Left lung (tissue), 10 donors: Measurements from ENCODE around the gene ARHGEF33. TPM values are rescaled to one million over a fixed set of nuclear protein-coding genes. Genes with fewer than 3 reads are reported as not detected.

Source experiments
- ATAC-seq: fragments of 200-7000 bp; cut with Tn5 transposase; one replicate; pipeline ENCODE4 v1.9.1; 2020; ENCODE audit warnings: moderate library complexity
- DNase-seq, 4 donors: peaks; one replicate each; pipeline ENCODE4 v3.0.0-alpha.2; 2013 to 2020
- H3K27ac ChIP-seq, 2 donors: fragments of 200-600 bp; sonication (generic) in 1 of 2; one replicate each; pipeline versions ENCODE4 v1.5.0 to v1.8.0; 2020 to 2021
- H3K27me3 ChIP-seq, 2 donors: fragments of 200-600 bp; sonication (generic) in 1 of 2; one replicate each; pipeline versions ENCODE4 v1.5.0 to v1.8.0; 2020 to 2021
- H3K36me3 ChIP-seq, 2 donors: fragments of 200-600 bp; sonication (generic) in 1 of 2; one replicate each; pipeline versions ENCODE4 v1.5.0 to v1.8.0; 2020 to 2021
- H3K4me1 ChIP-seq, 2 donors: fragments of 200-600 bp; one replicate each; pipeline ENCODE4 v1.8.0; 2021
- H3K4me3 ChIP-seq, 2 donors: fragments of 200-600 bp; sonication (generic) in 1 of 2; one replicate each; pipeline versions ENCODE4 v1.5.0 to v1.8.0; 2020 to 2021; ENCODE audit warnings: mild to moderate bottlenecking in 1 of 2
- H3K9me3 ChIP-seq, 2 donors: fragments of 200-600 bp; sonication (generic) in 1 of 2; one replicate each; pipeline versions ENCODE4 v1.5.0 to v1.8.0; 2020 to 2021
- intact Hi-C, 2 donors: fragments of 100-400 bp; cut with DNase I; formaldehyde crosslinking; loops; one replicate each; pipeline versions ENCODE4 v1.11.2 to v1.14.2; 2022
- polyA plus RNA-seq, 6 donors: library from polyadenylated mRNA; unstranded; fragments of 120-200 nt; gene quantifications; one replicate each; pipeline ENCODE4 v1.2.1, GENCODE V29; 2013; ENCODE audit not compliant: insufficient read length in 6 of 6
- total RNA-seq, 2 donors: library from RNA; stranded (reverse); fragmentation: NEBNext Ultra II Directional; extraction: Animal tissue kit (Norgen Biotek cat#: 25700); gene quantifications; one replicate each; pipeline ENCODE4 v1.2.1, GENCODE V29; 2021
- TF ChIP-seq, protein P1 (sequence below), 2 donors: fragments of 200-600 bp; sonication (generic) in 1 of 2; IDR thresholded peaks; one replicate each; pipeline versions ENCODE4 v1.5.0 to v1.8.0; 2021; ENCODE audit warnings: antibody characterized with exemption in 2 of 2
- donor health status: DM: no; HTN: yes; CAD: no.
- donor health status: DM: no; HTN: no; CAD: no.

The ARHGEF33 gene
- total and polyA plus RNA-seq, 8 donors = 0.82 to 4.1 (median 3.0) TPM

DNA sequence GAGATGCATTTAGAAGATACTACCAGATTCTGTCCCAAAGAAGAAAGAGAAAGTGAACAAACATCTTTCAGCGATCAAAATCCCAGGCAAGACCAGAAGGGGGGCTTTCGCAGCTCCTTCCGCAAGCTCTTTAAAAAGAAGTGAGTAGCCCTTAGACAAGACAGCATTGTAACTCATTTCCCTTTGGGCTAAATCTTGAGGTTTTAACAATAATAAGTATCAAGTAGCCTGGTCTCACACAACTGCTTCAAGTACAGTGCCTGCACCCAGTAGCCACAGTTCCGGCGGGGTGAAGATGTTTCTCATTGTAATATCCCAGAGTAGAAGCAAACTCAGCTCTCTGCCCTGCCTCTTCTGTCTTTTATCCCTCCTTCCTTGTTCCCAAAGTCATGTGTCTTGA is 76.3 kb downstream of the ARHGEF33 start:
- ATAC-seq (no peak), DNase-seq (no peak)
- no peaks in the 10 kb centered on the region for H3K27me3 ChIP-seq
- intact Hi-C loops = no loop called here
- H3K4me3 ChIP-seq = no peak overlapping the region
- no peaks in the 10 kb centered on the region for H3K9me3 ChIP-seq
- H3K36me3 ChIP-seq = no peaks in the 10 kb centered on the region
- no peak overlapping the region for H3K27ac ChIP-seq
- peaks cover 0 to under 1% of the 10 kb centered on the region in 2 donors for H3K4me1 ChIP-seq
- TF ChIP-seq, protein P1, sequence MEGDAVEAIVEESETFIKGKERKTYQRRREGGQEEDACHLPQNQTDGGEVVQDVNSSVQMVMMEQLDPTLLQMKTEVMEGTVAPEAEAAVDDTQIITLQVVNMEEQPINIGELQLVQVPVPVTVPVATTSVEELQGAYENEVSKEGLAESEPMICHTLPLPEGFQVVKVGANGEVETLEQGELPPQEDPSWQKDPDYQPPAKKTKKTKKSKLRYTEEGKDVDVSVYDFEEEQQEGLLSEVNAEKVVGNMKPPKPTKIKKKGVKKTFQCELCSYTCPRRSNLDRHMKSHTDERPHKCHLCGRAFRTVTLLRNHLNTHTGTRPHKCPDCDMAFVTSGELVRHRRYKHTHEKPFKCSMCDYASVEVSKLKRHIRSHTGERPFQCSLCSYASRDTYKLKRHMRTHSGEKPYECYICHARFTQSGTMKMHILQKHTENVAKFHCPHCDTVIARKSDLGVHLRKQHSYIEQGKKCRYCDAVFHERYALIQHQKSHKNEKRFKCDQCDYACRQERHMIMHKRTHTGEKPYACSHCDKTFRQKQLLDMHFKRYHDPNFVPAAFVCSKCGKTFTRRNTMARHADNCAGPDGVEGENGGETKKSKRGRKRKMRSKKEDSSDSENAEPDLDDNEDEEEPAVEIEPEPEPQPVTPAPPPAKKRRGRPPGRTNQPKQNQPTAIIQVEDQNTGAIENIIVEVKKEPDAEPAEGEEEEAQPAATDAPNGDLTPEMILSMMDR (IDR thresholded peaks at IDR 0.05) = no peak

GRCh38 chr2:38966678-38967077 is 77.0 kb downstream of the ARHGEF33 start:
- intact Hi-C loops = no loop called here
- Histone ChIP-seq H3K4me3 (no peak overlapping the region), H3K9me3 (no peaks in the 10 kb centered on the region), H3K27ac (no peak overlapping the region), H3K4me1 (no peaks in the 10 kb centered on the region), H3K36me3 (no peaks in the 10 kb centered on the region), H3K27me3 (no peaks in the 10 kb centered on the region)
- ATAC-seq (no peak), DNase-seq (no peak)
- TF ChIP-seq, protein P1 (IDR thresholded peaks at IDR 0.05) = no peak

DNA sequence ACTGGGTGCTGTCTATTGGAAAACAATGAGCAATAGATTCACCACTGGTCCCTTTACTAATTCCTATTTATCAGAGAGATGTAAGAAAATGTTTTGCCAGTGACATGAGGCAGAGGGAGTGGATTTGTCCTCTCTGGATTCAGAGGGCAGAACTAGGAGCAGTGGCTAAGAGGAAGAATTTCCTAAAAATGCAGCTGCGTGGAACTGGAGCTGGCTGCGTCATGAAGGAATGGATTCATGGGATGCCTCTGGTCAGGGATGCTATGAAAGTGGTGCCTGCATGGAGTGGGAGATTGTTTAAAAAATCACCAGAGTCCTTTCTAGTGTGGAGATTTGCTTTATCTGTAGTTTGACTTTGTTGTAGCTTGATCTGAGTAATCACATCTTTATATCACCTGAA is 78.3 kb downstream of the ARHGEF33 start:
- TF ChIP-seq, protein P1 (IDR thresholded peaks at IDR 0.05) = no peak
- H3K4me3 ChIP-seq = no peak overlapping the region
- H3K36me3 ChIP-seq = no peaks in the 10 kb centered on the region
- no peak for ATAC-seq
- no peaks in the 10 kb centered on the region for H3K9me3 ChIP-seq
- DNase-seq = no peak
- H3K4me1 ChIP-seq = no peaks in the 10 kb centered on the region
- no peak overlapping the region for H3K27ac ChIP-seq
- intact Hi-C loops = no loop called here
- H3K27me3 ChIP-seq = no peaks in the 10 kb centered on the region

GRCh38 chr2:38971377-38971776 is 81.7 kb downstream of the ARHGEF33 start:
- TF ChIP-seq, protein P1 (IDR thresholded peaks at IDR 0.05) = no peak
- ATAC-seq (peak; percentile 68), DNase-seq (no peak)
- Histone ChIP-seq H3K9me3 (no peaks in the 10 kb centered on the region), H3K4me3 (no peak overlapping the region), H3K27me3 (no peaks in the 10 kb centered on the region), H3K27ac (no peak overlapping the region), H3K36me3 (no peaks in the 10 kb centered on the region), H3K4me1 (no peaks in the 10 kb centered on the region)
- intact Hi-C loops = no loop called here

DNA sequence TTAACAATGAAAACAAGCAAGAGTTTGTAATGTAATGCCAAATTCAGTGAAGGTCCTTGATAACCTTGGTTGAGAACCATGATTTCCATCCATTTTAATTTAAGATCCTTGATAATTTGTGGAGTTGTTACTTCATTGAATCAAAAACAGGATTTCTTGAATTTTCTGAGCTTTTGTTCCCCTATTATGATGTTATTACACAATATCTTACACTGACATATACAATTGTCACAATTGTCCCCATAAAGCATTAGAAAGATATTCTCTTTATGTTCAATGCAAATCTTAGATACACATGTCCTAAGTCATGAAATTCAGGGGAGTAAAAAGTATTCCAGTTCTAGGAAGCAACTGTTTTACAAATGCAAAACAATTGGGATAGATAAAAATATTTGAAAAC is 83.6 kb downstream of the ARHGEF33 start:
- H3K36me3 ChIP-seq = no peaks in the 10 kb centered on the region
- intact Hi-C loops = no loop called here
- no peak overlapping the region for H3K4me3 ChIP-seq
- ATAC-seq (no peak), DNase-seq (no peak)
- no peaks in the 10 kb centered on the region for H3K9me3 ChIP-seq
- TF ChIP-seq, protein P1 (IDR thresholded peaks at IDR 0.05) = no peak
- no peaks in the 10 kb centered on the region for H3K4me1 ChIP-seq
- no peaks in the 10 kb centered on the region for H3K27me3 ChIP-seq
- H3K27ac ChIP-seq = no peak overlapping the region
